GM12864 (cell line): ENCODE data around the gene FBXO41.

Source experiments
- DNase-seq: peaks from one replicate; pipeline ENCODE4 v3.0.0-alpha.2; 2011; ENCODE audit warnings: low read depth
- H3K4me3 ChIP-seq: 2 replicates; pipeline ENCODE4 v1.5.1; 2011; ENCODE audit warnings: mild to moderate bottlenecking, low read depth, low read length, control low read depth
- CTCF ChIP-seq: IDR thresholded peaks from 2 replicates; pipeline ENCODE4 v1.5.1; 2011; ENCODE audit warnings: low read depth, mild to moderate bottlenecking, moderate library complexity, low read length, control low read depth, inconsistent platforms; ENCODE audit errors: missing control alignments

FBXO41 gene

GRCh38 chr2:73284296-73285158, at the start of gene FBXO41:
TSS of gene FBXO41 (minus strand) at chr2:73284478. CDS start at chr2:73269630, 14,848 bp downstream.
- TF ChIP-seq CTCF = no peak
- peak; percentile 56 for DNase-seq
- peak within 1 kb of the TSS; percentile 83 for H3K4me3 ChIP-seq

GRCh38 chr2:73334045-73334444, 49.8 kb upstream of the FBXO41 start:
- no peak for TF ChIP-seq CTCF
- no peak overlapping the region for H3K4me3 ChIP-seq
- no peak for DNase-seq

- H3K4me3 ChIP-seq = no peak overlapping the region
- TF ChIP-seq CTCF = no peak
- DNase-seq = no peak
Measured at GRCh38 chr2:73333564-73333963, 49.3 kb upstream of the FBXO41 start.

GRCh38 chr2:73324126-73324725, 39.9 kb upstream of the FBXO41 start:
- DNase-seq = no peak
- TF ChIP-seq CTCF = no peak
- no peak overlapping the region for H3K4me3 ChIP-seq

- DNase-seq = no peak
- TF ChIP-seq CTCF = no peak
- no peak overlapping the region for H3K4me3 ChIP-seq
Measured at GRCh38 chr2:73323551-73323950, 39.3 kb upstream of the FBXO41 start.

GRCh38 chr2:73314441-73314840, 30.2 kb upstream of the FBXO41 start:
- no peak for DNase-seq
- H3K4me3 ChIP-seq = no peak overlapping the region
- no peak for TF ChIP-seq CTCF

GRCh38 chr2:73307720-73308119, 23.4 kb upstream of the FBXO41 start:
- no peak for TF ChIP-seq CTCF
- no peak for DNase-seq
- no peak overlapping the region for H3K4me3 ChIP-seq
